GM18909 (cell line): ENCODE measurements around the gene BCL2L2.
"Not testable (repeated sequence)": the region's sequence is repeated elsewhere in the genome, so short reads cannot be mapped to it uniquely, and the experiment has no call there.

Source experiments
- ATAC-seq: cut with Tn5 transposase; IDR thresholded peaks from one replicate; pipeline ENCODE4 v1.9.1; 2021; ENCODE audit warnings: mild to moderate bottlenecking; ENCODE audit not compliant: unreplicated experiment, poor library complexity

BCL2L2 gene

GRCh38 chr14:23322568-23323517 lies 16.2 kb downstream of the BCL2L2 start:
- ATAC-seq: no peak

GRCh38 chr14:23323838-23324454 lies 17.3 kb downstream of the BCL2L2 start:
- no peak for ATAC-seq

GRCh38 chr14:23324455-23324846 lies 17.8 kb downstream of the BCL2L2 start:
- ATAC-seq: no peak

GRCh38 chr14:23324993-23325392 lies 18.4 kb downstream of the BCL2L2 start:
- no peak for ATAC-seq

- not testable (repeated sequence) for ATAC-seq
These were observed 19.1 kb downstream of the BCL2L2 start for GRCh38 chr14:23325746-23326145.

- ATAC-seq: no peak
These were observed 20.1 kb downstream of the BCL2L2 start for GRCh38 chr14:23326491-23327332.

- peak; percentile 58 for ATAC-seq
These were observed 21.5 kb downstream of the BCL2L2 start for GRCh38 chr14:23327947-23328744.

GRCh38 chr14:23335623-23336022 lies 29.0 kb downstream of the BCL2L2 start:
- ATAC-seq: no peak

- ATAC-seq: no peak
These were observed 33.1 kb downstream of the BCL2L2 start for GRCh38 chr14:23339506-23340268.

- no peak for ATAC-seq
These were observed 37.8 kb downstream of the BCL2L2 start for GRCh38 chr14:23344481-23344880.

- no peak for ATAC-seq
These were observed 39.5 kb downstream of the BCL2L2 start for GRCh38 chr14:23345987-23346692.

GRCh38 chr14:23346693-23347405 lies 40.2 kb downstream of the BCL2L2 start:
- ATAC-seq: no peak

GRCh38 chr14:23347406-23348296 lies 41.0 kb downstream of the BCL2L2 start:
- no peak for ATAC-seq

GRCh38 chr14:23348297-23348655 lies 41.6 kb downstream of the BCL2L2 start:
- ATAC-seq: no peak

GRCh38 chr14:23349156-23349845 lies 42.7 kb downstream of the BCL2L2 start:
- ATAC-seq: no peak

GRCh38 chr14:23351681-23352505 lies 45.3 kb downstream of the BCL2L2 start:
- ATAC-seq: no peak
